PFSK-1 (cell line): ENCODE results near the gene NACAD.

Experiments
- FOXP2 ChIP-seq: optimal IDR thresholded peaks from 2 replicates; pipeline ENCODE3; 2011; ENCODE audit warnings: borderline replicate concordance, control low read depth, inconsistent platforms; ENCODE audit not compliant: insufficient read depth; ENCODE audit errors: extremely low read length, extremely low read depth
- POLR2AphosphoS5 ChIP-seq: IDR thresholded peaks from 2 replicates; pipeline ENCODE4 v1.6.1; 2012; ENCODE audit warnings: low read depth, mild to moderate bottlenecking, control low read depth, low read length, moderate library complexity
- SIN3A ChIP-seq: IDR thresholded peaks from 2 replicates; pipeline ENCODE4 v1.6.1; 2012; ENCODE audit warnings: mild to moderate bottlenecking, low read length, moderate library complexity, borderline replicate concordance; ENCODE audit not compliant: insufficient read depth
- TAF1 ChIP-seq: IDR thresholded peaks from 2 replicates; pipeline ENCODE4 v1.6.1; 2012; ENCODE audit warnings: low read length, control low read depth, borderline replicate concordance; ENCODE audit not compliant: insufficient read depth
- TF ChIP-seq, protein P1 (sequence below), 2 experiments: IDR thresholded peaks; 2 replicates each; pipeline versions ENCODE4 v1.6.1 to v1.8.0; 2011 to 2012; ENCODE audit warnings: low read depth in 2 of 2, low read length in 2 of 2, control low read depth in 1 of 2, inconsistent platforms in 1 of 2, mild to moderate bottlenecking in 1 of 2, moderate library complexity in 1 of 2; ENCODE audit not compliant: insufficient read depth in 1 of 2

The NACAD gene

DNA sequence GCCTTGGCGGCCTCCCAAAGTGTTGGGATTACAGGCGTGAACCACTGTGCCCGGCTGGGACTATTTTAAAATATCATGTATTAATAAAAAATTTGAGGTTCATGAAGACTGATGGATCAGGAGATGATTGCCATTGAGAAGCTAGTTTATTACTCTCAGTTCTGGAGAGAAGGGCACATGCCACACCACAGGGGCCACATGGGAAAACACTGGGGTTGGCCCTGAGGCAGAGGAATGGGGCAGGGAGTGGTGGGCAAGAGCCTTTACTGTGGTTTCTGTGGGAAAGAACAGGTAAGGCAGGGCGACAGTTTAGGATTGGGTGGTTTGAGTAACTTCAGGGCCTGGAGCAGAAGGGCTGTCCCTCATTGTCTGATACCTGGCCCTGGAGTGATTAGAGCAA lies 29.5 kb upstream of the NACAD start:
- TF ChIP-seq FOXP2: no peak
- no peak for TF ChIP-seq POLR2AphosphoS5
- TF ChIP-seq, protein P1, sequence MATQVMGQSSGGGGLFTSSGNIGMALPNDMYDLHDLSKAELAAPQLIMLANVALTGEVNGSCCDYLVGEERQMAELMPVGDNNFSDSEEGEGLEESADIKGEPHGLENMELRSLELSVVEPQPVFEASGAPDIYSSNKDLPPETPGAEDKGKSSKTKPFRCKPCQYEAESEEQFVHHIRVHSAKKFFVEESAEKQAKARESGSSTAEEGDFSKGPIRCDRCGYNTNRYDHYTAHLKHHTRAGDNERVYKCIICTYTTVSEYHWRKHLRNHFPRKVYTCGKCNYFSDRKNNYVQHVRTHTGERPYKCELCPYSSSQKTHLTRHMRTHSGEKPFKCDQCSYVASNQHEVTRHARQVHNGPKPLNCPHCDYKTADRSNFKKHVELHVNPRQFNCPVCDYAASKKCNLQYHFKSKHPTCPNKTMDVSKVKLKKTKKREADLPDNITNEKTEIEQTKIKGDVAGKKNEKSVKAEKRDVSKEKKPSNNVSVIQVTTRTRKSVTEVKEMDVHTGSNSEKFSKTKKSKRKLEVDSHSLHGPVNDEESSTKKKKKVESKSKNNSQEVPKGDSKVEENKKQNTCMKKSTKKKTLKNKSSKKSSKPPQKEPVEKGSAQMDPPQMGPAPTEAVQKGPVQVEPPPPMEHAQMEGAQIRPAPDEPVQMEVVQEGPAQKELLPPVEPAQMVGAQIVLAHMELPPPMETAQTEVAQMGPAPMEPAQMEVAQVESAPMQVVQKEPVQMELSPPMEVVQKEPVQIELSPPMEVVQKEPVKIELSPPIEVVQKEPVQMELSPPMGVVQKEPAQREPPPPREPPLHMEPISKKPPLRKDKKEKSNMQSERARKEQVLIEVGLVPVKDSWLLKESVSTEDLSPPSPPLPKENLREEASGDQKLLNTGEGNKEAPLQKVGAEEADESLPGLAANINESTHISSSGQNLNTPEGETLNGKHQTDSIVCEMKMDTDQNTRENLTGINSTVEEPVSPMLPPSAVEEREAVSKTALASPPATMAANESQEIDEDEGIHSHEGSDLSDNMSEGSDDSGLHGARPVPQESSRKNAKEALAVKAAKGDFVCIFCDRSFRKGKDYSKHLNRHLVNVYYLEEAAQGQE (IDR thresholded peaks at IDR 0.05; ENCODE audit: insufficient read depth in 1 of 2, low read depth in 2 of 2, low read length in 2 of 2): no peak
- TF ChIP-seq SIN3A: no peak
- TF ChIP-seq TAF1: no peak

- TF ChIP-seq TAF1: no peak
- TF ChIP-seq, protein P1 (IDR thresholded peaks at IDR 0.05; ENCODE audit: insufficient read depth in 1 of 2, low read depth in 2 of 2, low read length in 2 of 2): no peak
These were observed 28.8 kb upstream of the NACAD start for GRCh38 chr7:45117582-45117981.

DNA sequence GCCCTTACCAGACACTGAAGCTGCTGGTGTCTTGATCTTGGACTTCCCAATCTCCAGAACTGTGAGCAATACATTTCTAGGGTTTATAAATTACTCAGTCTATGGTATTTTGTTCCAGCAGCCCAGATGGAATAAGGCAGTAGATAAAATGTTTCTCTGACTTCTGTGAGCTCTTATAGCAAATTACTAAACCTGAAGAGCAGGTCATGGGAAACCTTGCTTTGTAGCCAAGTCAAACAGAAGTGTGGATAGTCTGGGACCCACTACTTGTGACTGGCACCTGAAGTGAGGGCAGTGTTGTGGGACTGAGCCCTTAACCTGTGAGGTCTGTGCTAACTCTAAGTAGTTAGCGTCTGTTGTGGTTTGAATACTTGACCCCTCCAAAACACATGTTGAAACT lies 27.3 kb upstream of the NACAD start:
- TF ChIP-seq TAF1: no peak
- TF ChIP-seq, protein P1 (IDR thresholded peaks at IDR 0.05; ENCODE audit: insufficient read depth in 1 of 2, low read depth in 2 of 2, low read length in 2 of 2): no peak
- no peak for TF ChIP-seq POLR2AphosphoS5
- no peak for TF ChIP-seq SIN3A
- TF ChIP-seq FOXP2: no peak

GRCh38 chr7:45114926-45115325 lies 26.2 kb upstream of the NACAD start:
- TF ChIP-seq POLR2AphosphoS5: no peak
- TF ChIP-seq, protein P1 (IDR thresholded peaks at IDR 0.05; ENCODE audit: insufficient read depth in 1 of 2, low read depth in 2 of 2, low read length in 2 of 2): no peak
- no peak for TF ChIP-seq TAF1
- no peak for TF ChIP-seq SIN3A
- TF ChIP-seq FOXP2: no peak

GRCh38 chr7:45112648-45113047 lies 23.9 kb upstream of the NACAD start:
- TF ChIP-seq, protein P1 (IDR thresholded peaks at IDR 0.05; ENCODE audit: insufficient read depth in 1 of 2, low read depth in 2 of 2, low read length in 2 of 2): no peak
- TF ChIP-seq TAF1 (no peak), SIN3A (no peak), FOXP2 (no peak), POLR2AphosphoS5 (no peak)
